ENCODE measurements around the gene TC2N. TPM values are rescaled to one million over a fixed set of nuclear protein-coding genes. Genes with fewer than 3 reads are reported as not detected.
A peak's percentile ranks its signal among the peaks of the same experiment; 100 is the strongest.
"Not testable (repeated sequence)": the region's sequence is repeated elsewhere in the genome, so short reads cannot be mapped to it uniquely, and the experiment has no call there.

TC2N gene
- total RNA-seq, 2 donors from 2014 or later = 67.6 to 93.4 TPM

- DNase-seq = no peak
- TF ChIP-seq CTCF (IDR thresholded peaks at IDR 0.05) = no peak
- H3K9ac ChIP-seq (ENCODE audit: low read depth in 2 of 2, low read length in 2 of 2) = no peak overlapping the region
- H3K27me3 ChIP-seq = no peaks in the 10 kb centered on the region
- intact Hi-C loops (cut with DNase I) = loop anchor here (5.0 kb wide), 1 partner anchor 248 kb away; no protein-coding TSS in a partner anchor
- no peaks in the 10 kb centered on the region for H3K4me1 ChIP-seq
- no peak overlapping the region for H3K27ac ChIP-seq
- H3K4me3 ChIP-seq = no peak overlapping the region
- no peaks in the 10 kb centered on the region for H3K36me3 ChIP-seq
- H3K9me3 ChIP-seq = no peaks in the 10 kb centered on the region
Observed at GRCh38 chr14:91899806-91900205, 32.5 kb upstream of the TC2N start.

DNA sequence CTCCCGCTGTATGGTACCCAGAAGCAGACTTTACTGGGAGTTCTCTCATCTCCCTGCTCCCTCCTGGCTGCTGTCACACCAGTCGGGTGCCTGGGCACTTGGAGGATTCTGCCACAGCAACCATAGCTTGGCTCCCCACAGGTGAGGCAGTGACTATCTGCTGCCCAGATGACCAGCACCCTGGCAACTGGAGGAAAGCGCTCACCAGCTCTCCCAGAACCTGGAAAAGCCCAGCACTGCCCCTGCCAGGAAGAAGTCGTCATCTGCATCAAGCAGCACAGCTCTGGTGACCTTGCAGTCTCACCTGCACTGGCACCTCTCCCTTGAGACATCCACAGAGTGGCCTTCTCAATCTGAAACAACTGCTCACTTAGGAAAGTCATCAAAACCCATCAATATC is 31.9 kb upstream of the TC2N start:
- no peaks in the 10 kb centered on the region for H3K27me3 ChIP-seq
- peak; percentile 26 for TF ChIP-seq CTCF (IDR thresholded peaks at IDR 0.05)
- no peaks in the 10 kb centered on the region for H3K4me1 ChIP-seq
- H3K36me3 ChIP-seq = no peaks in the 10 kb centered on the region
- H3K9ac ChIP-seq (ENCODE audit: low read depth in 2 of 2, low read length in 2 of 2) = no peak overlapping the region
- DNase-seq = peak; percentile 52
- intact Hi-C loops (cut with DNase I) = no loop called here
- no peak overlapping the region for H3K27ac ChIP-seq
- no peak overlapping the region for H3K4me3 ChIP-seq
- H3K9me3 ChIP-seq = no peaks in the 10 kb centered on the region

DNA sequence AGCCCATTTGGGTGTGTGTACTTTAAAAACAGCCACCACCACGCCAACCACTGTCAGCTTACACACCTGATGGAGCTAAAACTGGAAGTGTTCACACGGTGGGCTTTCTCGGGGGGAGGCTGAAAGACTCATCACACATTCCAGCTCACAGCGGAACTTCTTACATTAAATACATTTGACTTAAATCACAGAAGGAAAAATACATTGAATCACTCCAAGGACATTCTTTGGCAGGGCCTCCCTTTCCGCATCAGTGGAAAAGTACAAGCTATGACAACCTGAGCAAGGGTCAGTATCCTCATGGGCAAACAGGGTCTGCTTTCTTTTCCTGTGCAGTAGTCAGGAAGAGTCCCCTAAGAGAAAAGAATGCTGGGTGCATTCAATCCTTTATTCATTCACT is 31.0 kb upstream of the TC2N start:
- Histone ChIP-seq H3K36me3 (no peaks in the 10 kb centered on the region), H3K4me3 (no peak overlapping the region), H3K27me3 (no peaks in the 10 kb centered on the region), H3K27ac (no peak overlapping the region), H3K9me3 (no peaks in the 10 kb centered on the region), H3K9ac (ENCODE audit: low read depth in 2 of 2, low read length in 2 of 2) (no peak overlapping the region), H3K4me1 (no peaks in the 10 kb centered on the region)
- TF ChIP-seq CTCF (IDR thresholded peaks at IDR 0.05) = no peak
- no peak for DNase-seq
- intact Hi-C loops (cut with DNase I) = no loop called here

GRCh38 chr14:91897716-91898115 is 30.4 kb upstream of the TC2N start:
- H3K4me3 ChIP-seq; H3K4me1 ChIP-seq; H3K9me3 ChIP-seq; DNase-seq; H3K27me3 ChIP-seq; intact Hi-C loops (cut with DNase I); H3K9ac ChIP-seq (ENCODE audit: low read depth in 2 of 2, low read length in 2 of 2); H3K27ac ChIP-seq; H3K36me3 ChIP-seq: not testable (repeated sequence)

- H3K4me1 ChIP-seq = no peaks in the 10 kb centered on the region
- DNase-seq = no peak
Observed at GRCh38 chr14:91897106-91897701, 29.9 kb upstream of the TC2N start.

More at GRCh38 chr14:91897106-91897701, 29.9 kb upstream of the TC2N start:
- H3K36me3 ChIP-seq = no peaks in the 10 kb centered on the region
- H3K27me3 ChIP-seq = no peaks in the 10 kb centered on the region
- no peak for TF ChIP-seq CTCF (IDR thresholded peaks at IDR 0.05)
- H3K27ac ChIP-seq = no peak overlapping the region
- H3K9ac ChIP-seq (ENCODE audit: low read depth in 2 of 2, low read length in 2 of 2) = no peak overlapping the region
- intact Hi-C loops (cut with DNase I) = no loop called here
- no peak overlapping the region for H3K4me3 ChIP-seq
- no peaks in the 10 kb centered on the region for H3K9me3 ChIP-seq
